NT2/D1 (cell line): ENCODE results near the gene MRPS14.

ENCODE experiments used
- SUZ12 ChIP-seq: IDR thresholded peaks from 2 replicates; pipeline ENCODE4 v1.6.1; 2011; ENCODE audit not compliant: insufficient read length, insufficient read depth; ENCODE audit errors: extremely low read depth
- YY1 ChIP-seq: IDR thresholded peaks from 2 replicates; pipeline ENCODE4 v1.6.1; 2011; ENCODE audit not compliant: insufficient read length, insufficient read depth
- ZNF274 ChIP-seq: IDR thresholded peaks from 2 replicates; pipeline ENCODE4 v1.6.1; 2011; ENCODE audit warnings: mild to moderate bottlenecking, low read depth, low read length

GRCh38 chr1:175003521-175003920, 19.7 kb downstream of the MRPS14 start:
- no peak for TF ChIP-seq SUZ12
- no peak for TF ChIP-seq YY1
- TF ChIP-seq ZNF274: no peak
